ENCODE measurements around the gene RNF223. TPM values are rescaled to one million over a fixed set of nuclear protein-coding genes. Genes with fewer than 3 reads are reported as not detected.

RNF223 gene
- polyA plus RNA-seq, 1 donor (not counting 4 experiments of a cell fraction or from before 2014, with no cell fraction given): 0.22 TPM

DNA sequence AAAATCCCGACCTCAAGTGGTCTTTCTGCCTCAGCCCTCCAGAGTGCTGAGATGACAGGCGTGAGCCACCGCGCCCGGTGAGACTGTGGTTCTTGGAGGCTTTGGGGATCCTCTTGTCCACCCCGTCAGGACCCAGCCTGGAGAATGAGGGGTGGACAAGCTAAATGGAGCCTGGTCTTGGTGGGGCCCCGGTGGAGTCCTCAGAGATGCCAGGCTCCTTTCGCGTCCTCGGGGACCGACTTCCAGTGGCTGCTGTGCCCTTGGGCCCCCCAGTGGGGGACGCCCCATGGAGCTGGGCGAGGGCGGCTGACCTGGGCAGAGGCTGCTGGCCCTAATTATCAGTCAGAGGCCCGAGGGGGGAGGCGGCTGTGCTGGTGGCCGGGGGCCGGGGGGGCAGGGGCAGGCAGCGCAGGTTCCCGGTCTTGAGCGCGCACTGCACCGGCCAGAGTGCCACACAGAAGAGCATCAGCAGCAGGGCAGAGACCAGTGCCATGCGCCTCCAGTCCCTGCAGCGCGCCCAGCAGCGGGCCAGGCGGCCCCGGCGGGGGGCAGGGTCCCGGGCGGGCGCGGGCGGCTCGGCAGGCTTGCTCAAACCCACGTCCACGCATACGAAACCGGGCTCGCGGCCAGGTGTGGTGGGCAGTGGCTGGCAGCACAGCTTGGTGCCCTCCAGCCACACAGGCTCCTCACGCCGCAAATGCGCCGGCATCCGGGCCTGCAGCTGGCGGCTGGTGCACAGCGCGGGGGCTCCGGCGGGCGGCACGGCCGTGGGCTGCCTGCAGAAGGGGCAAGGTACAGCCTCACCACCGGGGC, 2.4 kb downstream of the RNF223 start:
- no peak overlapping the region for H3K9ac ChIP-seq (ENCODE audit: control insufficient read depth, extremely low read depth, insufficient read depth, low read length)
- H3K4me3 ChIP-seq (ENCODE audit: control insufficient read depth in 2 of 3, extremely low read depth in 1 of 3, insufficient read depth in 2 of 3, low read depth in 1 of 3, low read length in 3 of 3): no peak overlapping the region
- TF ChIP-seq EZH2 (IDR thresholded peaks at IDR 0.05; ENCODE audit: low read length): no peak
- TF ChIP-seq, protein P1, sequence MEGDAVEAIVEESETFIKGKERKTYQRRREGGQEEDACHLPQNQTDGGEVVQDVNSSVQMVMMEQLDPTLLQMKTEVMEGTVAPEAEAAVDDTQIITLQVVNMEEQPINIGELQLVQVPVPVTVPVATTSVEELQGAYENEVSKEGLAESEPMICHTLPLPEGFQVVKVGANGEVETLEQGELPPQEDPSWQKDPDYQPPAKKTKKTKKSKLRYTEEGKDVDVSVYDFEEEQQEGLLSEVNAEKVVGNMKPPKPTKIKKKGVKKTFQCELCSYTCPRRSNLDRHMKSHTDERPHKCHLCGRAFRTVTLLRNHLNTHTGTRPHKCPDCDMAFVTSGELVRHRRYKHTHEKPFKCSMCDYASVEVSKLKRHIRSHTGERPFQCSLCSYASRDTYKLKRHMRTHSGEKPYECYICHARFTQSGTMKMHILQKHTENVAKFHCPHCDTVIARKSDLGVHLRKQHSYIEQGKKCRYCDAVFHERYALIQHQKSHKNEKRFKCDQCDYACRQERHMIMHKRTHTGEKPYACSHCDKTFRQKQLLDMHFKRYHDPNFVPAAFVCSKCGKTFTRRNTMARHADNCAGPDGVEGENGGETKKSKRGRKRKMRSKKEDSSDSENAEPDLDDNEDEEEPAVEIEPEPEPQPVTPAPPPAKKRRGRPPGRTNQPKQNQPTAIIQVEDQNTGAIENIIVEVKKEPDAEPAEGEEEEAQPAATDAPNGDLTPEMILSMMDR (optimal IDR thresholded peaks at IDR 0.05 in 1 of 3, IDR thresholded peaks at IDR 0.05 in 1 of 3, conservative IDR thresholded peaks at IDR 0.05 in 1 of 3; ENCODE audit: extremely low read depth in 1 of 3, insufficient read depth in 2 of 3, low read length in 3 of 3): no peak
- H3K4me1 ChIP-seq (ENCODE audit: control insufficient read depth, extremely low read depth, insufficient read depth, low read length): peaks cover 21% of the 10 kb centered on the region
- no peak overlapping the region for H3K27ac ChIP-seq (ENCODE audit: control insufficient read depth, insufficient read depth, low read length)
- DNase-seq (ENCODE audit: low read depth, low spot score) (no peak), FAIRE-seq (no peak)
- H3K9me1 ChIP-seq (ENCODE audit: control insufficient read depth, extremely low read depth, insufficient read depth, low read length): no peaks in the 10 kb centered on the region
- dilution Hi-C loops (cut with MboI; ENCODE audit: extremely low pct_ligation_motif_present, low sequenced_read_pairs): no loop called here
- no peak overlapping the region for H3K4me2 ChIP-seq (ENCODE audit: control insufficient read depth, extremely low read depth, insufficient read depth, low read depth, low read length)
- no peaks in the 10 kb centered on the region for H3K36me3 ChIP-seq (ENCODE audit: control insufficient read depth in 2 of 2, extremely low read depth in 1 of 2, insufficient read depth in 2 of 2, low read length in 2 of 2)
- no peaks in the 10 kb centered on the region for H4K20me1 ChIP-seq (ENCODE audit: control insufficient read depth, extremely low read depth, insufficient read depth, low read length)
- peaks cover 23% of the 10 kb centered on the region for H3K27me3 ChIP-seq (ENCODE audit: control insufficient read depth, extremely low read depth, insufficient read depth, low read length)
- no peaks in the 10 kb centered on the region for H3K79me2 ChIP-seq (ENCODE audit: control insufficient read depth, insufficient read depth, low read length)
- H3K9me3 ChIP-seq (ENCODE audit: control insufficient read depth, low read depth, low read length): no peaks in the 10 kb centered on the region
- H2AFZ ChIP-seq (ENCODE audit: control insufficient read depth, low read length): no peak overlapping the region

DNA sequence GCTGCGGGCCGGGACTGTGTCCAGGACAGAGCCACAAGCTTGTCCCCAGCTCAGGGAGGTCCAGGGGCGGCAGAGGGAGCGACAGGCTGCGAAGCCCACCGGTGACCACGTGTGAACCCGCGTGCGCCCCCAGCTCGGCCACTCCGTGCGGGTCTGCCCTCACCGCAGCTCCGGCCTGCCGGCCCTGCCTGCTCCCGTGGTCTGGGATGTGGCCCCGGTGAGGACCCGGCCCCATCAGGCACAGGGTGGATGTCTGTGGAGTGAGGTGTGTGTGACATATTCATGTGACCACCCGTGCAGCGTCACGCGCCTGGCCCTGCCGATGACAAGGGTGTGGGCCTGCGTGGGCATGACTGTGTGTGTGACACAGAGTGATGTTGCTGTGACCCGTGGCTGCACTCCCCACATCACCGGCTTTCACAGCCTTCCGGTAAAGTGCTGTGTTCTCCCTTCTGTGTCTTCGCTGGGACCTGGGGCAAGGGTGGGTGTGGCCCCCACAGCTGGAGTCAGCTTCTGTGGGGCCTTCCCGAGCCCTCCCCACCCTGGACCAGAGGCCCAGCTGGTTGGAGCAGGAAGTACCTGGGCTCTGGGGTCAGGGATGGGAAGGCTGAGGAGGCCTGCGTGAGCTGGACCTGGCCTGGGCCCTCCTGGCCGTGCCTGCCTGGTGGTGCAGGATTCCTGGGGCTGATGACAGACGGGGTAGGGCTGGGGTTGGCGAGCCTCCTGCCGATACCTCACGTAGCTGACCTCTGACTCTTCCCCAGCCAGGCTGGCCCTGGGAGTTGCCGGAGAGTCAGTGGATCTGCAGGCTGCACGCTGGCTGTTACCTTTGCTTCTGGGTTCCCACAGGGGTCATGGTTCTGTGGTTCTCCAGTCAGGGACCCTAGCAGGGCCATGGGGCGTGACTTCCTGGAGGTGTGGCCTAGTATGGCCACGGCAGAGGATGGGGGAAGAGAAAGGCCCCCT, 4.1 kb downstream of the RNF223 start:
- H3K9ac ChIP-seq (ENCODE audit: control insufficient read depth, extremely low read depth, insufficient read depth, low read length): peak overlapping the region; percentile 4
- peaks cover 18% of the 10 kb centered on the region for H3K27me3 ChIP-seq (ENCODE audit: control insufficient read depth, extremely low read depth, insufficient read depth, low read length)
- TF ChIP-seq EZH2 (IDR thresholded peaks at IDR 0.05; ENCODE audit: low read length): no peak
- H3K4me1 ChIP-seq (ENCODE audit: control insufficient read depth, extremely low read depth, insufficient read depth, low read length): peaks cover 21% of the 10 kb centered on the region
- no peaks in the 10 kb centered on the region for H3K79me2 ChIP-seq (ENCODE audit: control insufficient read depth, insufficient read depth, low read length)
- no peaks in the 10 kb centered on the region for H4K20me1 ChIP-seq (ENCODE audit: control insufficient read depth, extremely low read depth, insufficient read depth, low read length)
- H2AFZ ChIP-seq (ENCODE audit: control insufficient read depth, low read length): no peak overlapping the region
- no peak for FAIRE-seq
- no peak overlapping the region for H3K27ac ChIP-seq (ENCODE audit: control insufficient read depth, insufficient read depth, low read length)
- DNase-seq (ENCODE audit: low read depth, low spot score): no peak
- no peaks in the 10 kb centered on the region for H3K9me3 ChIP-seq (ENCODE audit: control insufficient read depth, low read depth, low read length)
- H3K4me2 ChIP-seq (ENCODE audit: control insufficient read depth, extremely low read depth, insufficient read depth, low read depth, low read length): peak overlapping the region; percentile 58
- no peaks in the 10 kb centered on the region for H3K9me1 ChIP-seq (ENCODE audit: control insufficient read depth, extremely low read depth, insufficient read depth, low read length)
- H3K4me3 ChIP-seq (ENCODE audit: control insufficient read depth in 2 of 3, extremely low read depth in 1 of 3, insufficient read depth in 2 of 3, low read depth in 1 of 3, low read length in 3 of 3): peak overlapping the region in 1 of 3 experiments; percentile 56
- no peaks in the 10 kb centered on the region for H3K36me3 ChIP-seq (ENCODE audit: control insufficient read depth in 2 of 2, extremely low read depth in 1 of 2, insufficient read depth in 2 of 2, low read length in 2 of 2)
- dilution Hi-C loops (cut with MboI; ENCODE audit: extremely low pct_ligation_motif_present, low sequenced_read_pairs): no loop called here
